GM18526 (cell line): ENCODE data around the gene TAS2R43.

Source experiments
- POLR2A ChIP-seq: IDR thresholded peaks from 3 replicates; pipeline ENCODE4 v1.6.1; 2011; ENCODE audit not compliant: insufficient read length; ENCODE audit errors: extremely low read depth

TAS2R43 gene, protein sequence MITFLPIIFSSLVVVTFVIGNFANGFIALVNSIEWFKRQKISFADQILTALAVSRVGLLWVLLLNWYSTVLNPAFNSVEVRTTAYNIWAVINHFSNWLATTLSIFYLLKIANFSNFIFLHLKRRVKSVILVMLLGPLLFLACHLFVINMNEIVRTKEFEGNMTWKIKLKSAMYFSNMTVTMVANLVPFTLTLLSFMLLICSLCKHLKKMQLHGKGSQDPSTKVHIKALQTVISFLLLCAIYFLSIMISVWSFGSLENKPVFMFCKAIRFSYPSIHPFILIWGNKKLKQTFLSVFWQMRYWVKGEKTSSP

DNA sequence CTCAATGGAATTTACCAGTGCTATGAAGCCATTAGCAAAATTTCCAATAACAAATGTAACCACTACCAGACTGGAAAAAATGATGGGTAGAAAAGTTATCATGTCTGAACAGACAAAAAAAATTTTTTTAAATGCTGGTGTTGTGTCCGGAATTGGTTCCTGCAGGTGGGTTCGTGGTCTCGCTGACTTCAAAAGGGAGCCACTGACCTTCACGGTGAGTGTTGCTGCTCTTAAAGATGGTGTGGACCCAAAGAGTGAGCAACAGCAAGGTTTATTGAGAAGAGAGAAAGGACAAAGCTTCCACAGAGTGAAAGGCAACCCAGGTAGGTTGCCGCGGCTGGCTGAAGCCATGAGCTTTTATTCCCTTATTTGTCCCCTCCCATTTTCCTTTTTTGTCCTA, at the start of gene TAS2R43:
Gene TAS2R43 (minus strand): TSS at position 186 of the 400 bp plus-strand sequence. CDS start 84 bp downstream, at position 102.
- no peak for TF ChIP-seq POLR2A

DNA sequence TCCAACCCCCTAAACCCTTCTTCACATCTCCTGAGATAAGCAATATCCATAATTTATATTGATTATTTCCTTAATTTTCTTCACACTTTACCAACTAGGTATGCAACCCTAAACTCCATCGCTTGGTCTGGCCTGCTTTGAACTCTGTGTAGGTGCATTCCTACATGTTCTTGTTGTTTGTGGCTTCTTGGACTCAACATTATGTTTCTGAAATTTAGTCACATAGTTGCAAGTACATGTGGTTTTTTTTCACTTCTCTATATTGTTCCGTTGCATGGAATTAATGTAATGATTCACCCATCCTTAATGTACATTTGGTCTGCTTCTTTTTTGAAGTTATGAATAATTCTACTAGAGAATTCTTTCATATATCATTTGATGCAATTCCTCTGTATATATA, 44.0 kb upstream of the TAS2R43 start:
- TF ChIP-seq POLR2A, result no peak

DNA sequence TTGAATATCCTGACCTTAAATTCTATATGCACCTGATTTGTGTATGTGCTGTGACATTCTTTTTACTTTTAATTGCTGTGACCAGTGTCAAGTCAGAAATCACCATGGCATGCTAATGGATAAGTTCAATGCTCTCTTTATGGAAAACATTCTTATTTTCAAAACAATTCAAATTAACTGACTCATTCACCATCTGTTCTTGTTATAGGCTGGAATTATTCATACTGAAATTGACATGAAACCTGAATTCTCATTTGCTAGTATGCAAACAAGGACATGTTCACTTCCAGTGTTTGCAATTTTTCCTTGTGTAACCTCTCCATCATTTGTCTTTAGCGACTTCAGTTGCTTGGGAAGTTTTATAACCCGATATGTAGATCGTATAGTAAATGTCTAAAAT, 42.2 kb upstream of the TAS2R43 start, which contains the start of gene TAS2R30:
Gene TAS2R30 (minus strand): TSS at position 340 of the 400 bp plus-strand sequence. CDS start 400 bp downstream, outside the sequence.
- TF ChIP-seq POLR2A, result no peak

DNA sequence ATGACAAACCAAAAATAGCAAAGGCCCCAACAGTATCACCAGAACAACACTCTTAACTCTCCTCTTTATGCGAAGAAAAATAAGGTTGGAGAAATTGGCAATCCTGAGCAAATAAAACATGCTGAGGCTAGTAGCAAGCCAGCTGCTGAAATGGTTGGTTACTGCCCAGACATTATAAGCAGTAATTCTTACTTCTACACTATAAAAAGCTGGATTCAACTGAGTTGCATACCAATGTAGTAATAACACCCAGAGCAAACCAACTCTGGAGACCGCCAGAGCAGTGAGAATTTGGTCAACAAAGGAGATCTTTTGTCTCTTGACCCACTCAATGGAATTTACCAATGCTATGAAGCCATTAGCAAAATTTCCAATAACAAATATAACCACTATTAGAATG, 41.7 kb upstream of the TAS2R43 start:
- no peak for TF ChIP-seq POLR2A

DNA sequence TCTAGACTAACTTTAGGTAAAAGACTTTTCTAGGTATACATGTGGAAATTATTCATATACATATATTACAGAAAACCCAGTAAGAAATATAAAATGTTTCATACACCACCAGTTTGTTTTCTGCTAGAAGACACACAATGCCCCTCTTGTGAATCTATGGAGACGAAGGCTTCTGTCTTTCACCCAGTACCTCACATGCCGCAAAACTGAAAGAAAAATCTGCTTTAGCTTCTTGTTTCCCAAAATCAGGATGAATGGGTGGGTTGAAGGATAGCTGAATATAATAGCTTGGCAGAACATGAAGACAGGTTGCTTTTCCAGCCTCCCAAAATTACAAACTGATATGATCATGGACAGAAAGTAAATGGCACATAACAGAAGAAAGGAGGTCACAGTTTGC, 41.0 kb upstream of the TAS2R43 start:
- no peak for TF ChIP-seq POLR2A

DNA sequence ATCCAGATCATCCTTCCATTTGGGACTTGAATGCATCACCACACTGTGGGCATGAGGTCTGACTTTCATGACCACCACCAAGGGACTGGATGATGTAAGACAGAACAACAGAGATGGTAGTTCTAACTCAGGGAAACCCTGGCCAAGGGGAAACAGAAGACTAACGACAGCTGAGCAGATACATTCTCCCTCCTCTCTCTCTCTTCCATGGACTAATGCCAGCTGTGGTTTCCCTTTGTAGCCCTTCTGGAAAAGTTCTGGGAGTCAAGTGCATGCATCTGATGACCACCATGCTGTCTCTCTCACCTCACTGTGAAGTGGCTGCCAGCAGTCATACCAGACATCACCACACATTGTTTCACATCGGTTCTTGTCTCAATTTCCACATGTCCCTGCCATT, 38.9 kb upstream of the TAS2R43 start:
- TF ChIP-seq POLR2A, result no peak

DNA sequence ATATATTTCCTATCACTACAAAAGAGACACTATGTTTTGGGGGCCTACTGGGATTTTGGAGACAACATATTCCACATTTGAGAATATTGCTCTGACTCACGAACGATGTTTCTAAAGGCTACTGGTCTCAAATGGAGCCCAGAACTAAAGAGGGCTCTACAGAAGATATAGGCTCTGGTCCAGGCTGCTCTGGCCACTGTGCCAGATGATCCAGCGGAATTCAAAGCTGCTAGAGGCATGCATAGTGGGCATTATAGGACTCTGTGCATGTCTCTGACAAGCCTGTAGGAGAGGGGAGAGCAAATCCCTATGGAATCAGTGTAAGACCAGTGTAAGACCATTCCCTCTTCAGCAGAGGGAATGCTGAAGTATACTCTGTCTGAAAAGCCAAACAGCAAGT, 38.3 kb upstream of the TAS2R43 start:
- no peak for TF ChIP-seq POLR2A

GRCh38 chr12:11108862-11109261, 16.7 kb upstream of the TAS2R43 start:
- no peak for TF ChIP-seq POLR2A

DNA sequence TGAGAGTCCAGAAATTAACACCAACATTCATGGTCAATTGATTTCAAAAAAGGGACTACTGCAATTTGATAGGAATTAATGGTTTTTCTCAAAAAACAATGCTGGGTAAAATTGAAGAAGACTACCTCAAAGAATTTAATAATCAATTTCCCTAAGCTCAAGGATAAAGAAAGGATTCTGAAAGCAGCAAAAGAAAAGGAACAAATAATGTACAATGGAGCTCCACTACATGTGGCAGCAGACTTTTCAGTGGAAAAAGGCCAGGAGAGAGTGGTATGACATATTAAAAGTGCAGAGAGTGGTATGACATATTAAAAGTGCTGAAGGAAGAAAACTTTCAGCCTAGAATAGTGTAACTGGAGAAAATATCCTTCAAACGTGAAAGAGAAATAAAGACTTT, 15.6 kb upstream of the TAS2R43 start:
- no peak for TF ChIP-seq POLR2A

DNA sequence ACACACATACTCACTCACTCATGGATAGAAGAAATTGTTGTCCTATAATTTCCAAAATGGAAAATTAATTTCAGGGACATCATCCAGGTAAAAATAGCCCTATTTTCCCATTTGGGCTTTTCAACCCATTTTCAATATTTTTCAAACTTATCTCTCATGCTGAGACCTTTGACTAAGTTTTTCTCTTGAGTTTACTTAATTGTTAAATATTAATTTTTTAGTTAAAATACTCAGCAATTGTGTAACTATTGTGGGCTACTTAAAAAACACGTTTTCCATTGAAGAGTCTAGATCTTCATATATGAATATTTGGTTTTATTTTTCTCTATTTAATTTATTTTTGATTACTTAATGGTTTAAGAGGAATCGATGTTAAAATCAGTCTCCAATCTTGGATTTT, 14.2 kb upstream of the TAS2R43 start:
- no peak for TF ChIP-seq POLR2A

- TF ChIP-seq POLR2A, result no peak
Measured at GRCh38 chr12:11105546-11105945, 13.4 kb upstream of the TAS2R43 start.

DNA sequence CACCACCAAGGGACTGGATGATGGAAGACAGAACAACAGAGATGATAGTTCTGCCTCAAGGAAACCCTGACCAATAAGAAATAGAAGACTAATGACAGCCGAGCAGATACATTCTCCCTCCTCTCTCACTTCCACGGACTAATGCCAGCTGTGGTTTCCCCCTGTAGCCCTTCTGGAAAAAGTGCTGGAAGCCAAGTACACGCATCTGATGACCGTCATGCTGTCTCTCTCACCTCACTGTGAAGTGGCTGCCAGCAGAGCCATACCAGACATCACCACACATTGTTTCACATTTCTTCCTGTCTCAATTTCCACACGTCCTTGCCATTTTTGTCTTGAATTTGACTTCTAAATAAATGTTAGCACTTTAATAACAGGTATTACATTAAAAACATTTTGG, 2.9 kb downstream of the TAS2R43 start:
- no peak for TF ChIP-seq POLR2A

DNA sequence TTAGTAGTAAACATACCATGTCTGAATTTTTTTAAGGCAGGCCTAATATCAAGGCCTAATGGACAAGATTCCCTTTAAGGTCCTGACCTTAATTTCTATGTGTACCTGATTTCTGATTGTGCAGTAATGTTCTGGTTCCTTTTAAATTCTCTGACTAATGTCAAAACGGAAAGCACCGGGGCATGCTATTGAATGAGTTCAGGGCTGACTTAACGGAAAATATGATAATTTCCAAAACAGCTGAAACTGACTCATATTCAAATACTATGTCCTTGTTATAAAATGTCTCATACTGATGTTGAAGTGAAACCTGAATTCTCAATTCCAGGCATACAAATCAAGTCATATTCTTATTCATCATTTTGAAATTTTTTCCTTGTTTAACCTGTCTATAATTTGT, 6.7 kb downstream of the TAS2R43 start:
- no peak for TF ChIP-seq POLR2A

GRCh38 chr12:11081987-11082386, 10.1 kb downstream of the TAS2R43 start:
- TF ChIP-seq POLR2A, result no peak

DNA sequence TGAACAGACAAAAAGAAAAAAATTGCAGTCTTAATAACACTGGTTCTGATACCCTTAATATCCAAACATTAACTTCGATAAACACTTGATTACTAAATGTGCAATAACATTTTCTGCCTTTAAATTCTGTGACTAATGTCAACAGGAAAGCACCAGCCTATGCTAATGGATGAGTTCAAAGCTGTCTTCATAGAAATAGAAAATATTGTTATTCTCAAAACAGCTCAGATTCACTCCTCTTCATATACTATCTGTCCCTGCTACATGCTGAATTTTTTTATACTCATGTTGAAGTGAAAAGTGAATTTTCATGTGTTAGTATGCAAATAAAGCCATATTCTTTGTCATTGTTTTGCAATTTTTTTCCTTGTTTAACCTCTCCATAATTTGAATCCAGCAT, 13.9 kb downstream of the TAS2R43 start:
- no peak for TF ChIP-seq POLR2A

DNA sequence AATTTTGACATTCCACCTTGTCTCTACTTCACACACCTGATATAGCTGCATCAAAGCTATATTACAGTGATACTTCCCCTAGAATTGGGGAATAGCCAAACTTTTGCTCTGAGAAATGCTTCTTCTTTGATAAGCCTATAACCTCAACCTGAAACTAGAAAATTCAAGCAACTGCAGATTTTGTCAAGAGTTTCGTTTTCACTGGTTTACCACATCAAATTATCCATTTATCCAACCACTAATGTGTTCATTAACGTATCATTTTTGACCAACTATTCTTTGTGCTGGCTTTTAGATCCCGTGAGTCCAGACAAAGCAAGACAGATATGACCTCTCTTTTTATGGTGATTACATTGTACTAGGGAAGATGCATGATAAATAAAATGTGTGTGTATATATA, 16.5 kb downstream of the TAS2R43 start:
- no peak for TF ChIP-seq POLR2A

DNA sequence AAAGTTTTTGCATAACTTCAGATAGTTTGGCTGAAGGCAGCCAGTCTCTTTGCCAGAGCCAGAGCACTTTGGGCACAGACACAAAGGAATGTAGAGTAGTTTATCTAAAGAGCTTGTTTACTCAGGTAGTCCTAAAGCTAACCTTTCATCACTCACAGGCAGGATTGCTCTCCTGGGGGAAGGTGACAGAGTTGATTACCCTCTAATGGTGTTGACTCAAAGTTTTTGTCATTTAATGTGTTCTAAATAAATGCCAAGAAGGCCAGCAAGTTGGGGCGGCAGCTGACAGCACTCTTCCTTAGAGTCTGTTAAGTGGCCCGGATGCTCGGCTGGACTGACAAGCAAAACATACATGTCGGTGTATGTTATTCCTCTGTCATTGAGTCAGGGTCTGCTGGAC, 20.7 kb downstream of the TAS2R43 start:
- no peak for TF ChIP-seq POLR2A

GRCh38 chr12:11070999-11071398, 21.1 kb downstream of the TAS2R43 start:
- TF ChIP-seq POLR2A, result no peak

GRCh38 chr12:11069854-11070365, 22.2 kb downstream of the TAS2R43 start:
- no peak for TF ChIP-seq POLR2A
